DMS 273 (cell line): ENCODE data around the gene SIPA1L3.

Experiments
- DNase-seq: peaks from one replicate; lab custom pipeline; 2025; ENCODE audit not compliant: unreplicated experiment; lab: John Stamatoyannopoulos, UW

The SIPA1L3 gene

GRCh38 chr19:38180071-38180470, 273.1 kb downstream of the SIPA1L3 start:
- DNase-seq, result no peak

GRCh38 chr19:38182536-38183210, 275.7 kb downstream of the SIPA1L3 start:
- no peak for DNase-seq

- DNase-seq, result no peak
Measured at GRCh38 chr19:38183251-38183897, 276.4 kb downstream of the SIPA1L3 start.

GRCh38 chr19:38184815-38185214, 277.8 kb downstream of the SIPA1L3 start:
- no peak for DNase-seq

GRCh38 chr19:38185562-38185961, 278.6 kb downstream of the SIPA1L3 start:
- no peak for DNase-seq

- no peak for DNase-seq
Measured at GRCh38 chr19:38190061-38190460, 283.1 kb downstream of the SIPA1L3 start.

- DNase-seq, result no peak
Measured at GRCh38 chr19:38190793-38191192, 283.8 kb downstream of the SIPA1L3 start.

GRCh38 chr19:38191747-38192146, 284.7 kb downstream of the SIPA1L3 start:
- no peak for DNase-seq

- no peak for DNase-seq
Measured at GRCh38 chr19:38193445-38193844, 286.4 kb downstream of the SIPA1L3 start.

- peak; percentile 55 for DNase-seq
Measured at GRCh38 chr19:38194061-38194701, 287.2 kb downstream of the SIPA1L3 start.

GRCh38 chr19:38195237-38195636, 288.2 kb downstream of the SIPA1L3 start:
- DNase-seq, result no peak

GRCh38 chr19:38196245-38196837, 289.3 kb downstream of the SIPA1L3 start:
- DNase-seq, result no peak

GRCh38 chr19:38196948-38197656, 290.1 kb downstream of the SIPA1L3 start:
- no peak for DNase-seq

GRCh38 chr19:38197937-38198704, 291.1 kb downstream of the SIPA1L3 start:
- DNase-seq, result no peak

- DNase-seq, result no peak
Measured at GRCh38 chr19:38199340-38199739, 292.3 kb downstream of the SIPA1L3 start.

- DNase-seq, result no peak
Measured at GRCh38 chr19:38201731-38202130, 294.7 kb downstream of the SIPA1L3 start.

- DNase-seq, result no peak
Measured at GRCh38 chr19:38202504-38202903, 295.5 kb downstream of the SIPA1L3 start.

- DNase-seq, result no peak
Measured at GRCh38 chr19:38203197-38203596, 296.2 kb downstream of the SIPA1L3 start.

- DNase-seq, result no peak
Measured at GRCh38 chr19:38204096-38204495, 297.1 kb downstream of the SIPA1L3 start.

GRCh38 chr19:38204728-38205127, 297.7 kb downstream of the SIPA1L3 start:
- no peak for DNase-seq
